ENCODE data around the gene BGN.

GRCh38 chrX:153509592-153509991 is 14.8 kb downstream of the BGN start:
- TF ChIP-seq POLR2A (IDR thresholded peaks at IDR 0.05; ENCODE audit: low read depth, low read length), result no peak
- no peak for TF ChIP-seq TAF1 (IDR thresholded peaks at IDR 0.05; ENCODE audit: low read depth, low read length)

Measured in GM12891 (cell line).